Measurements from ENCODE around the gene TRMT10B. TPM values are rescaled to one million over a fixed set of nuclear protein-coding genes. Genes with fewer than 3 reads are reported as not detected.

Gene TRMT10B
- 1.8 and 2.5 TPM in 2 replicates for total RNA-seq

GRCh38 chr9:37753489-37754190, at the start of gene TRMT10B:
Gene TRMT10B, plus strand, starts transcription at chr9:37753805. Its CDS starts 8,127 bp downstream, at chr9:37761932.

GRCh38 chr9:37784616-37785483, 31.2 kb downstream of the TRMT10B start, which contains the start of gene EXOSC3:
Gene EXOSC3, minus strand, starts transcription at chr9:37785064. Its CDS starts 20 bp downstream, at chr9:37785044.

GRCh38 chr9:37800631-37801286, 47.2 kb downstream of the TRMT10B start, which contains the start of gene DCAF10:
Gene DCAF10, plus strand, starts transcription at chr9:37800797. Its CDS starts 70 bp downstream, at chr9:37800867.

Other genes with a start within 250 kb of the TRMT10B start
- 8.3 and 10.1 TPM in 2 replicates for gene FBXO10, start 177.4 kb upstream of the TRMT10B start, total RNA-seq
- gene TOMM5, start 161.2 kb upstream of the TRMT10B start, total RNA-seq: 166 and 198 TPM in 2 replicates
- gene FRMPD1, start 102.9 kb upstream of the TRMT10B start, total RNA-seq: not detected in 2 replicates
- 30.2 and 35.8 TPM in 2 replicates for gene EXOSC3, start 31.3 kb downstream of the TRMT10B start, total RNA-seq
- gene DCAF10, start 47.0 kb downstream of the TRMT10B start, total RNA-seq: 11.3 and 18.9 TPM in 2 replicates
- gene SLC25A51, start 150.3 kb downstream of the TRMT10B start, total RNA-seq: 66.8 and 70.4 TPM in 2 replicates

Data from endothelial cell of coronary artery (primary cell).